A549 treated with Mapracorat at 1 μM for 4 hours (cell line): ENCODE measurements around the gene C1QB. TPM values are rescaled to one million over a fixed set of nuclear protein-coding genes. Genes with fewer than 3 reads are reported as not detected.

ENCODE experiments used
- total RNA-seq: library from RNA; stranded (reverse); fragments of 200-300 nt; extraction: Qiagen RNA extraction; gene quantifications from 5 replicates; pipeline ENCODE4 v1.2.3, GENCODE V29; 2022

Gene C1QB, protein sequence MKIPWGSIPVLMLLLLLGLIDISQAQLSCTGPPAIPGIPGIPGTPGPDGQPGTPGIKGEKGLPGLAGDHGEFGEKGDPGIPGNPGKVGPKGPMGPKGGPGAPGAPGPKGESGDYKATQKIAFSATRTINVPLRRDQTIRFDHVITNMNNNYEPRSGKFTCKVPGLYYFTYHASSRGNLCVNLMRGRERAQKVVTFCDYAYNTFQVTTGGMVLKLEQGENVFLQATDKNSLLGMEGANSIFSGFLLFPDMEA
- total RNA-seq: not detected in 5 replicates

DNA sequence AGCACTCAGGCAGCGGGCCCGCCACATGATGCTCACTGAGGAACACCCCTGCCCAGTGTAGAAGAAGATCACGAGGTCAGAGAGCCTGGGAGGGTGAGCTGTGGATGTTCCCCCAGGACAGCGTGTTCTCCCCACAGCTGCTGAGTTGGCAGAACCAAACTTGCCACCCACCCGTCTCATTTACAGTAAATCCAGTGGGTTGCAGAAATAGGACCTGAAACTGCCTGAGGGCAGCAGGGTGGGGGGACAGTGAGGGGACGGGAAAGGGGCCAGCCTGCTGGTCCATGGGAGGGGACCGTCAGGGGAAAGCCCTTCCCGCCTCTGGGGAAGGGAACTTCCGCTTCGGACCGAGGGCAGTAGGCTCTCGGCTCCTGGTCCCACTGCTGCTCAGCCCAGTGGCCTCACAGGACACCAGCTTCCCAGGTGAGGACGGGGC, at the start of gene C1QB:
TSS of gene C1QB (plus strand) at position 356 of the 436 bp plus-strand sequence. CDS start 6,227 bp downstream, outside the sequence.

DNA sequence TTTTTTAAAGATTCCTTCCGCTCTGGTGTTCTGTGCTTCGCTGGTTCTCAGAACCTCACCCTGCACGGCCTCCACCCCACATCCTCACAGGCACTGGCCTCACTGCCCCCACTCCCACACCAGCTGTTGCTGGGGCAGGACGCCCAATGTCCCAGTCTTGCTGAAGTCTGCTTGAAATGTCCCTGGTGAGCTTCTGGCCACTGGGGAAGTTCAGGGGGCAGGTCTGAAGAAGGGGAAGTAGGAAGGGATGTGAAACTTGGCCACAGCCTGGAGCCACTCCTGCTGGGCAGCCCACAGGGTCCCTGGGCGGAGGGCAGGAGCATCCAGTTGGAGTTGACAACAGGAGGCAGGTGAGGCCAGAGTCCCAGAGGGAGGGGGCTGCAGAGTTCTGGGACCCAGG, 16.7 kb upstream of the C1QB start, which contains the start of gene C1QA:
TSS of gene C1QA (plus strand) at position 276 of the 400 bp plus-strand sequence. CDS start 989 bp downstream, outside the sequence.

DNA sequence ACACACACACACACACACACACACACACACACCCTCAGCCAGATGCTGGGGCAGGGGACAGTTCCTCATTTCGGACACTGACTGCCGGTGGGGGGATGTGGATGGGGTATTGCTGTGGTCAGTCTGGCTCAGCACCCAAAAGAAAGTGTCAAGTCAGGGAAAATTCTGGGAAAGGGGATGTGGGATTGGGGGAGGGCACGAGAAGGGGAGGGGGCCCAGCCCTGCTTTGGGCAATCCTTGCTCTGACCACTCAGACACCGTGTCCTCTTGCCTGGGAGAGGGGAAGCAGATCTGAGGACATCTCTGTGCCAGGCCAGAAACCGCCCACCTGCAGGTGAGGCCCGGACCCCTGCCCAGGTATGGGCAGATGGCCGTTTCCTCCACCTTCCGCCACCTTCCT, 9.7 kb upstream of the C1QB start, which contains the start of gene C1QC:
TSS of gene C1QC (plus strand) at position 253 of the 400 bp plus-strand sequence. CDS start 391 bp downstream, outside the sequence.

DNA sequence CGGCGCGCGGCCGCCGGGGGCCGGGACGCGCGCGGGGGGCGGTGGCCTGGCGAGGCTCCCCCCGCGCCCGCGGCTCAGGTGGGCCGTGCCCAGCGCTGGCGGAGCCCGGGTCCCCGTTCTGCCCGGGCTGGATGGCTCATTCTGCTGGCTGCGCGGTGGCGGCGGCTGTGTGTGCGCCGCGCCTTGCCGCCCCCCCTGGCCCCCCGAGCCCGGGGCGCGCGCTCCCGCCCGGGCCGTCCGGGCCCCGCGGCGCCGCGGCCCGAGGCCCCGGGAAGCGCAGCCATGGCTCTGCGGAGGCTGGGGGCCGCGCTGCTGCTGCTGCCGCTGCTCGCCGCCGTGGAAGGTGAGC, 57.6 kb downstream of the C1QB start, which contains the start of gene EPHB2:
TSS of gene EPHB2 (plus strand) at position 139 of the 349 bp plus-strand sequence. CDS start at position 283, 144 bp downstream.

Other genes starting within 250 kb of the C1QB start
- 4.1 to 5.3 TPM (median 5.1 TPM) in 5 replicates for gene ZBTB40, start 201.4 kb upstream of the C1QB start, total RNA-seq
- 0.02 to 0.08 TPM (median 0.02 TPM) in 3 of 5 replicates, not detected in the others for gene EPHA8, start 89.7 kb upstream of the C1QB start, total RNA-seq
- not detected in 5 replicates for gene C1QA, start 16.6 kb upstream of the C1QB start, total RNA-seq
- not detected in 5 replicates for gene C1QC, start 9.6 kb upstream of the C1QB start, total RNA-seq
- gene EPHB2, start 57.6 kb downstream of the C1QB start, total RNA-seq: 32.5 to 44.1 TPM (median 39.5 TPM) in 5 replicates